B cell (primary cell): ENCODE measurements around the gene DENND1A.

Source experiments
- CTCF ChIP-seq: fragments of 200-600 bp; IDR thresholded peaks from one replicate; pipeline ENCODE4 v1.8.0; 2022; ENCODE audit warnings: antibody characterized with exemption, mild to moderate bottlenecking
- EZH2 ChIP-seq: IDR thresholded peaks from 2 replicates; pipeline ENCODE4 v1.6.1; 2012; ENCODE audit warnings: borderline replicate concordance, low read depth, mild to moderate bottlenecking, moderate library complexity, low read length; ENCODE audit not compliant: insufficient read depth, poor library complexity, severe bottlenecking

- TF ChIP-seq CTCF (no peak), EZH2 (no peak)
Measured at GRCh38 chr9:123373447-123373923, 556.4 kb downstream of the DENND1A start.
